HepG2 (cell line): Measurements from ENCODE around the gene P2RX1. TPM values are rescaled to one million over a fixed set of nuclear protein-coding genes. Genes with fewer than 3 reads are reported as not detected.

Experiments used
- ARID4A ChIP-seq: sonication (generic); formaldehyde crosslinking; IDR thresholded peaks from 2 replicates; pipeline ENCODE4 v1.5.0; 2020; ENCODE audit warnings: mild to moderate bottlenecking, missing genetic modification reagents, borderline replicate concordance
- ATAD3A ChIP-seq: sonication (generic); formaldehyde crosslinking; IDR thresholded peaks from 2 replicates; pipeline ENCODE4 v1.4.0; 2020; ENCODE audit warnings: missing genetic modification reagents
- EEA1 ChIP-seq: sonication (generic); formaldehyde crosslinking; IDR thresholded peaks from 2 replicates; pipeline ENCODE4 v1.5.1; 2020; ENCODE audit warnings: mild to moderate bottlenecking, missing genetic modification reagents, borderline replicate concordance
- FOXP4 ChIP-seq: sonication (generic); formaldehyde crosslinking; IDR thresholded peaks from 2 replicates; pipeline ENCODE4 v1.4.0; 2020; ENCODE audit warnings: missing genetic modification reagents
- MEIS1 ChIP-seq: sonication (generic); formaldehyde crosslinking; IDR thresholded peaks from 2 replicates; pipeline ENCODE4 v1.9.0; 2021; ENCODE audit warnings: mild to moderate bottlenecking, missing genetic modification reagents, moderate library complexity, borderline replicate concordance
- MTERF4 ChIP-seq: sonication (generic); formaldehyde crosslinking; IDR thresholded peaks from 2 replicates; pipeline ENCODE4 v1.8.0; 2023; ENCODE audit warnings: mild to moderate bottlenecking, missing genetic modification reagents
- PHF5A ChIP-seq: IDR thresholded peaks from one replicate; pipeline ENCODE4 v1.6.1; 2018; ENCODE audit warnings: low read depth, missing genetic modification reagents; ENCODE audit not compliant: unreplicated experiment
- POGZ ChIP-seq: sonication (generic); formaldehyde crosslinking; IDR thresholded peaks from 2 replicates; pipeline ENCODE4 v1.4.0; 2020; ENCODE audit warnings: mild to moderate bottlenecking, missing genetic modification reagents
- POLR2G ChIP-seq: fragments of 200-400 bp; formaldehyde crosslinking; IDR thresholded peaks from 2 replicates; pipeline ENCODE4 v1.6.1; 2018; ENCODE audit warnings: mild to moderate bottlenecking, low read depth, low read length, moderate library complexity
- SP1 ChIP-seq, 2 experiments: fragments of 450-650 bp in 1 of 2; sonication (generic) in 1 of 2; formaldehyde crosslinking in 1 of 2; IDR thresholded peaks; 2 replicates each; pipeline versions ENCODE4 v1.4.0 to v1.6.1; 2016 to 2020; ENCODE audit warnings: missing genetic modification reagents in 1 of 2
- SP2 ChIP-seq: sonication (generic); formaldehyde crosslinking; IDR thresholded peaks from 2 replicates; pipeline ENCODE4 v1.5.1; 2020; ENCODE audit warnings: mild to moderate bottlenecking, missing genetic modification reagents
- THYN1 ChIP-seq: sonication (generic); formaldehyde crosslinking; IDR thresholded peaks from 2 replicates; pipeline ENCODE4 v1.8.1; 2023; ENCODE audit warnings: low read depth, mild to moderate bottlenecking, moderate library complexity, missing genetic modification reagents, borderline replicate concordance
- ZNF205 ChIP-seq: IDR thresholded peaks from 2 replicates; pipeline ENCODE4 v1.6.1; 2018; ENCODE audit warnings: missing biosample characterization, missing genetic modification reagents
- ZNF556 ChIP-seq: sonication (generic); formaldehyde crosslinking; IDR thresholded peaks from 2 replicates; pipeline ENCODE4 v1.4.0; 2020; ENCODE audit warnings: mild to moderate bottlenecking, missing genetic modification reagents, borderline replicate concordance
- ZNF619 ChIP-seq: sonication (generic); formaldehyde crosslinking; IDR thresholded peaks from 2 replicates; pipeline ENCODE4 v1.4.0; 2020; ENCODE audit warnings: mild to moderate bottlenecking, missing genetic modification reagents
- ZNF770 ChIP-seq: sonication (generic); formaldehyde crosslinking; IDR thresholded peaks from 2 replicates; pipeline ENCODE4 v1.5.0; 2020; ENCODE audit warnings: mild to moderate bottlenecking, missing genetic modification reagents
- polyA plus RNA-seq, 8 experiments: library from polyadenylated mRNA; depleted of rRNA in 3 of 8; stranded (reverse) in 7 of 8; unstranded in 1 of 8; fragments of >200 nt; fragmentation: Illumina TruSeq in 4 of 8; extraction: Trizol in 4 of 8; gene quantifications; 2 replicates each; pipeline versions ENCODE4 v1.2.1 to v1.2.3, GENCODE V29; 2011 to 2016; ENCODE audit warnings: low read depth in 4 of 8, missing spikeins in 1 of 8, mixed read lengths in 1 of 8; ENCODE audit not compliant: insufficient read depth in 1 of 8
- total RNA-seq, 5 experiments: library from RNA; depleted of rRNA; stranded (reverse); fragments of >200 nt; fragmentation: Illumina TruSeq; extraction: Trizol; gene quantifications; 2 replicates each; pipeline ENCODE4 v1.2.3, GENCODE V29; 2016; ENCODE audit warnings: low read depth in 1 of 5
- TF ChIP-seq, protein P1 (sequence below): sonication (generic); formaldehyde crosslinking; IDR thresholded peaks from 2 replicates; pipeline ENCODE4 v1.4.0; 2020; ENCODE audit warnings: mild to moderate bottlenecking, missing genetic modification reagents

The P2RX1 gene
- total and polyA plus RNA-seq, 2 of the 13 experiments (the other 11 are each of a cell fraction or from before 2014, with no cell fraction given), result 0.04 to 0.50 TPM

- TF ChIP-seq ZNF770 (CRISPR knock-in tag), result peak; percentile 26; the same call in 1 of the 2 replicates
- TF ChIP-seq ATAD3A (CRISPR knock-in tag), result no peak
- TF ChIP-seq POGZ (CRISPR knock-in tag), result peak; percentile 62; the same call in 1 of the 2 replicates
- peak; percentile 59; the same call in 1 of the 2 replicates for TF ChIP-seq ARID4A
- 0 out of 2 replicates have a peak, but pooled peaks have one; percentile 11 for TF ChIP-seq FOXP4
- TF ChIP-seq PHF5A (CRISPR knock-in tag), result no peak
- TF ChIP-seq, protein P1, sequence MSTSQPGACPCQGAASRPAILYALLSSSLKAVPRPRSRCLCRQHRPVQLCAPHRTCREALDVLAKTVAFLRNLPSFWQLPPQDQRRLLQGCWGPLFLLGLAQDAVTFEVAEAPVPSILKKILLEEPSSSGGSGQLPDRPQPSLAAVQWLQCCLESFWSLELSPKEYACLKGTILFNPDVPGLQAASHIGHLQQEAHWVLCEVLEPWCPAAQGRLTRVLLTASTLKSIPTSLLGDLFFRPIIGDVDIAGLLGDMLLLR (CRISPR knock-in tag), result peak; percentile 81; the same call in 1 of the 2 replicates
- TF ChIP-seq ZNF619, result peak; percentile 31; the same call in 1 of the 2 replicates
- TF ChIP-seq ZNF556 (CRISPR knock-in tag), result 0 out of 2 replicates have a peak, but pooled peaks have one; percentile 64
- TF ChIP-seq MEIS1 (CRISPR knock-in tag), result no peak
- TF ChIP-seq SP1 (IDR thresholded peaks at IDR 0.05), result no peak
- TF ChIP-seq SP1 (CRISPR knock-in tag; IDR thresholded peaks at IDR 0.05), result peak; percentile 78
- 0 out of 2 replicates have a peak, but pooled peaks have one; percentile 61 for TF ChIP-seq THYN1 (CRISPR knock-in tag)
- peak; percentile 80 for TF ChIP-seq SP2 (CRISPR knock-in tag)
- TF ChIP-seq POLR2G, result peak; percentile 37; the same call in 1 of the 2 replicates
- no peak for TF ChIP-seq MTERF4 (CRISPR knock-in tag)
- peak; percentile 56 for TF ChIP-seq ZNF205
- TF ChIP-seq EEA1 (CRISPR knock-in tag), result 0 out of 2 replicates have a peak, but pooled peaks have one; percentile 16
Observed at GRCh38 chr17:3893003-3893719, 23.1 kb downstream of the P2RX1 start, which contains the start of gene CAMKK1 (continued).
